Measurements from ENCODE around the gene TADA2B.

TADA2B gene

GRCh38 chr4:7020290-7020689 lies 22.9 kb upstream of the TADA2B start:
- H3K27ac Mint-ChIP-seq: peak overlapping the region in 1 of 3 experiments; percentile 68
- H3K36me3 Mint-ChIP-seq (ENCODE audit: low read depth): peaks cover 37% of the 10 kb centered on the region
- no peak overlapping the region for H3K4me3 Mint-ChIP-seq
- no peaks in the 10 kb centered on the region for H3K4me1 Mint-ChIP-seq
- no peak for TF ChIP-seq CTCF (IDR thresholded peaks at IDR 0.05; ENCODE audit: unreplicated experiment in 3 of 3)
- no peaks in the 10 kb centered on the region for H3K9me3 Mint-ChIP-seq
- peaks cover 3% of the 10 kb centered on the region for H3K27me3 Mint-ChIP-seq (ENCODE audit: low read depth)

GRCh38 chr4:7020856-7021255 lies 22.3 kb upstream of the TADA2B start:
- peaks cover 36% of the 10 kb centered on the region for H3K36me3 Mint-ChIP-seq (ENCODE audit: low read depth)
- no peaks in the 10 kb centered on the region for H3K9me3 Mint-ChIP-seq
- H3K27me3 Mint-ChIP-seq (ENCODE audit: low read depth): peaks cover 3% of the 10 kb centered on the region
- no peak overlapping the region for H3K4me3 Mint-ChIP-seq
- no peaks in the 10 kb centered on the region for H3K4me1 Mint-ChIP-seq
- H3K27ac Mint-ChIP-seq: peak overlapping the region in 1 of 3 experiments; percentile 68
- no peak for TF ChIP-seq CTCF (IDR thresholded peaks at IDR 0.05; ENCODE audit: unreplicated experiment in 3 of 3)

- H3K4me3 Mint-ChIP-seq: no peak overlapping the region
- no peaks in the 10 kb centered on the region for H3K9me3 Mint-ChIP-seq
- no peak overlapping the region for H3K27ac Mint-ChIP-seq
- no peak for TF ChIP-seq CTCF (IDR thresholded peaks at IDR 0.05; ENCODE audit: unreplicated experiment in 3 of 3)
- peaks cover 41% of the 10 kb centered on the region for H3K36me3 Mint-ChIP-seq (ENCODE audit: low read depth)
- H3K27me3 Mint-ChIP-seq (ENCODE audit: low read depth): peaks cover 3% of the 10 kb centered on the region
- no peaks in the 10 kb centered on the region for H3K4me1 Mint-ChIP-seq
Observed at GRCh38 chr4:7021355-7021754, 21.8 kb upstream of the TADA2B start.

GRCh38 chr4:7021930-7022664 lies 21.1 kb upstream of the TADA2B start:
- Mint-ChIP-seq H3K4me3 (no peak overlapping the region), H3K9me3 (no peaks in the 10 kb centered on the region), H3K27ac (peak overlapping the region in 1 of 3 experiments; percentile 37), H3K36me3 (ENCODE audit: low read depth) (peaks cover 47% of the 10 kb centered on the region), H3K27me3 (ENCODE audit: low read depth) (peaks cover 3% of the 10 kb centered on the region), H3K4me1 (no peaks in the 10 kb centered on the region)
- TF ChIP-seq CTCF (IDR thresholded peaks at IDR 0.05; ENCODE audit: unreplicated experiment in 3 of 3): no peak

GRCh38 chr4:7023486-7023885 lies 19.7 kb upstream of the TADA2B start:
- no peak for TF ChIP-seq CTCF (IDR thresholded peaks at IDR 0.05; ENCODE audit: unreplicated experiment in 3 of 3)
- no peaks in the 10 kb centered on the region for H3K9me3 Mint-ChIP-seq
- no peak overlapping the region for H3K27ac Mint-ChIP-seq
- H3K4me1 Mint-ChIP-seq: no peaks in the 10 kb centered on the region
- peaks cover 3% of the 10 kb centered on the region for H3K27me3 Mint-ChIP-seq (ENCODE audit: low read depth)
- H3K4me3 Mint-ChIP-seq: no peak overlapping the region
- peaks cover 53% of the 10 kb centered on the region for H3K36me3 Mint-ChIP-seq (ENCODE audit: low read depth)

GRCh38 chr4:7023901-7024300 lies 19.3 kb upstream of the TADA2B start:
- H3K27ac Mint-ChIP-seq: no peak overlapping the region
- no peak overlapping the region for H3K4me3 Mint-ChIP-seq
- H3K4me1 Mint-ChIP-seq: no peaks in the 10 kb centered on the region
- H3K9me3 Mint-ChIP-seq: no peaks in the 10 kb centered on the region
- peaks cover 3% of the 10 kb centered on the region for H3K27me3 Mint-ChIP-seq (ENCODE audit: low read depth)
- H3K36me3 Mint-ChIP-seq (ENCODE audit: low read depth): peaks cover 48% of the 10 kb centered on the region
- no peak for TF ChIP-seq CTCF (IDR thresholded peaks at IDR 0.05; ENCODE audit: unreplicated experiment in 3 of 3)
